GM23338 (cell line): ENCODE measurements around the gene NME5. TPM values are rescaled to one million over a fixed set of nuclear protein-coding genes. Genes with fewer than 3 reads are reported as not detected.

Experiments
- ATAC-seq: fragments of 200-7000 bp; cut with Tn5 transposase; 3 replicates; pipeline ENCODE4 v1.9.1; 2020
- DNase-seq: peaks from one replicate; pipeline ENCODE4 v3.0.0-alpha.2; 2015; ENCODE audit warnings: low spot score
- H2AFZ ChIP-seq: fragments of 200-600 bp; sonication (generic); 2 replicates; pipeline ENCODE4 v1.8.0; 2016; ENCODE audit warnings: antibody characterized with exemption, mild to moderate bottlenecking, moderate library complexity
- H3F3A ChIP-seq: fragments of 200-600 bp; sonication (generic); replicated peaks from 2 replicates; pipeline ENCODE4 v1.8.0; 2017; ENCODE audit warnings: antibody characterized with exemption, mixed run types, low read depth
- H3K27ac ChIP-seq: fragments of 200-600 bp; sonication (generic); 2 replicates; pipeline ENCODE4 v1.6.1; 2016; ENCODE audit warnings: low read depth
- H3K27me3 ChIP-seq: fragments of 200-600 bp; sonication (generic); 2 replicates; pipeline ENCODE4 v1.8.0; 2016; ENCODE audit warnings: mild to moderate bottlenecking, mixed run types, moderate library complexity; ENCODE audit not compliant: insufficient read depth
- H3K36me3 ChIP-seq: fragments of 200-600 bp; sonication (generic); 2 replicates; pipeline ENCODE4 v1.8.0; 2016; ENCODE audit warnings: mild to moderate bottlenecking; ENCODE audit not compliant: insufficient read depth
- H3K4me1 ChIP-seq: fragments of 200-600 bp; sonication (generic); 2 replicates; pipeline ENCODE4 v1.8.0; 2016; ENCODE audit warnings: mild to moderate bottlenecking, moderate library complexity; ENCODE audit not compliant: insufficient read depth
- H3K4me2 ChIP-seq: fragments of 200-600 bp; sonication (generic); 2 replicates; pipeline ENCODE4 v1.7.1; 2017; ENCODE audit warnings: mixed run types
- H3K4me3 ChIP-seq: fragments of 200-600 bp; sonication (generic); 2 replicates; pipeline ENCODE4 v1.6.1; 2016; ENCODE audit warnings: mixed run types
- H3K79me2 ChIP-seq: fragments of 200-600 bp; sonication (generic); replicated peaks from 2 replicates; pipeline ENCODE4 v1.8.0; 2017; ENCODE audit warnings: mild to moderate bottlenecking; ENCODE audit not compliant: insufficient read depth
- H3K9me2 ChIP-seq: fragments of 200-600 bp; sonication (generic); 2 replicates; pipeline ENCODE4 v1.8.0; 2017; ENCODE audit not compliant: insufficient read depth
- H4K20me1 ChIP-seq: fragments of 200-600 bp; sonication (generic); replicated peaks from 2 replicates; pipeline ENCODE4 v1.8.0; 2017; ENCODE audit warnings: mild to moderate bottlenecking; ENCODE audit not compliant: insufficient read depth
- H3K27ac Mint-ChIP-seq: 2 replicates; pipeline ENCODE4 v1.8.0; 2020; ENCODE audit warnings: inconsistent platforms, mild to moderate bottlenecking, moderate library complexity, mixed read lengths
- H3K27me3 Mint-ChIP-seq: 3 replicates; pipeline ENCODE4 v1.8.0; 2022; ENCODE audit warnings: low read depth, mild to moderate bottlenecking, moderate library complexity, mixed read lengths, inconsistent platforms; ENCODE audit not compliant: insufficient read depth, poor library complexity
- H3K36me3 Mint-ChIP-seq: 3 replicates; pipeline ENCODE4 v1.8.0; 2021; ENCODE audit warnings: low read depth, mild to moderate bottlenecking, inconsistent platforms, moderate library complexity, mixed read lengths
- H3K4me1 Mint-ChIP-seq: 3 replicates; pipeline ENCODE4 v1.8.0; 2020; ENCODE audit warnings: mild to moderate bottlenecking, inconsistent platforms, mixed read lengths
- H3K4me3 Mint-ChIP-seq: 3 replicates; pipeline ENCODE4 v1.8.0; 2021; ENCODE audit warnings: moderate library complexity, mild to moderate bottlenecking, inconsistent platforms, mixed read lengths
- H3K9me3 Mint-ChIP-seq: 3 replicates; pipeline ENCODE4 v1.8.0; 2020; ENCODE audit warnings: moderate library complexity, mild to moderate bottlenecking, inconsistent platforms, mixed read lengths
- CREB1 ChIP-seq: fragments of 250-450 bp; sonication (Bioruptor Pico); IDR thresholded peaks from 2 replicates; pipeline ENCODE4 v1.5.0; 2020; ENCODE audit warnings: low read depth, mild to moderate bottlenecking, moderate library complexity
- EZH2 ChIP-seq: fragments of 200-600 bp; sonication (generic); IDR thresholded peaks from one replicate; pipeline ENCODE4 v1.8.0; 2017; ENCODE audit warnings: antibody characterized with exemption, mild to moderate bottlenecking, low read depth; ENCODE audit not compliant: unreplicated experiment
- EZH2phosphoT487 ChIP-seq: fragments of 200-600 bp; sonication (generic); IDR thresholded peaks from one replicate; pipeline ENCODE4 v1.8.1; 2018; ENCODE audit warnings: antibody characterized with exemption; ENCODE audit not compliant: unreplicated experiment
- JUNB ChIP-seq: IDR thresholded peaks from one replicate; pipeline ENCODE4 v1.6.1; 2016; ENCODE audit warnings: antibody characterized with exemption; ENCODE audit not compliant: unreplicated experiment
- NANOG ChIP-seq: IDR thresholded peaks from 2 replicates; pipeline ENCODE4 v1.6.1; 2016; ENCODE audit warnings: antibody characterized with exemption, borderline replicate concordance
- POLR2AphosphoS5 ChIP-seq: IDR thresholded peaks from 2 replicates; pipeline ENCODE4 v1.6.1; 2016; ENCODE audit warnings: antibody characterized with exemption, low read depth
- STAT1 ChIP-seq: IDR thresholded peaks from one replicate; pipeline ENCODE4 v1.6.1; 2016; ENCODE audit warnings: antibody characterized with exemption; ENCODE audit not compliant: unreplicated experiment
- ZNF114 ChIP-seq: fragments of 250-450 bp; sonication (Bioruptor Pico); IDR thresholded peaks from 2 replicates; pipeline ENCODE4 v1.5.0; 2020; ENCODE audit warnings: mild to moderate bottlenecking, moderate library complexity
- ZNF331 ChIP-seq: fragments of 250-450 bp; sonication (Bioruptor Pico); IDR thresholded peaks from 2 replicates; pipeline ENCODE4 v1.5.0; 2020; ENCODE audit warnings: low read depth, mild to moderate bottlenecking, moderate library complexity
- polyA plus RNA-seq: library from polyadenylated mRNA; unstranded; fragments of >200 nt; fragmentation: Nextera tagmentation; extraction: Ambion mirVana; gene quantifications from 2 replicates; pipeline ENCODE4 v1.2.1, GENCODE V29; 2016
- total RNA-seq: library from RNA; depleted of rRNA; stranded (reverse); fragments of >200 nt; shearing (Covaris generic); gene quantifications from 2 replicates; pipeline ENCODE4 v1.2.3, GENCODE V29; 2014
- TF ChIP-seq, protein P1 (sequence below): IDR thresholded peaks from 2 replicates; pipeline ENCODE4 v1.6.1; 2016; ENCODE audit warnings: antibody characterized with exemption
- TF ChIP-seq, protein P2 (sequence below): fragments of 250-450 bp; sonication (Bioruptor Pico); IDR thresholded peaks from 2 replicates; pipeline ENCODE4 v1.5.0; 2020; ENCODE audit warnings: mild to moderate bottlenecking, moderate library complexity
- TF ChIP-seq, protein P3 (sequence below): IDR thresholded peaks from one replicate; pipeline ENCODE4 v1.6.1; 2018; ENCODE audit warnings: antibody characterized with exemption; ENCODE audit not compliant: unreplicated experiment
- TF ChIP-seq, protein P4 (sequence below), 2 experiments: fragments of 200-600 bp in 1 of 2; sonication (generic) in 1 of 2; conservative IDR thresholded peaks; 2 replicates each; pipeline versions ENCODE4 v1.5.1 to v1.6.1; 2016 to 2017; ENCODE audit warnings: antibody characterized with exemption in 2 of 2, low read depth in 2 of 2, mild to moderate bottlenecking in 2 of 2, moderate library complexity in 1 of 2

The NME5 gene
- total and polyA plus RNA-seq, 2 experiments from 2014 or later, result 0.45 TPM; not detected in 1

DNA sequence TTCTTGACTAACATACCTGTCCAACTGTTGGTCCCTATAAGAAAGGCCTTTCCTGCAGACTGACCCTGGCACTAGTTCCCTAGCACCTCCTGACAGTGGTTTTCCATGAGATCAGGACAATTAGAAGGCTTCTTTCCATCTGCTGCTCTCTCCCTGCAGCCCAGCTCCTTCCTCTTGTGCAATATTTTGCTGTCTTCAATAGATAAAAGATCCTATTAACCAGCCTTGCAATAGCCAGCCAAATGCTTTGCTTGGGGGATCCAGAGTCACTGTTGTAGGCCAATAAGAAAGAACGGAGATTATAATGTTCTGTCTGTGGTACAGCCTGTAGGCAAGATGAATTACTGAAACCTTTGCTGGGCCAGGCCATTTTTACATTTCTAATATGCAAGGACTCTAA, 18.4 kb upstream of the NME5 start:
- Histone ChIP-seq H3K4me1 (no peaks in the 10 kb centered on the region), H3K4me3 (no peak overlapping the region), H3K79me2 (no peaks in the 10 kb centered on the region), H3F3A (no peaks in the 10 kb centered on the region), H3K9me2 (no peaks in the 10 kb centered on the region), H3K27ac (no peak overlapping the region), H3K36me3 (peaks cover 55% of the 10 kb centered on the region), H3K4me2 (no peak overlapping the region), H4K20me1 (peaks cover 6% of the 10 kb centered on the region), H3K27me3 (no peaks in the 10 kb centered on the region), H2AFZ (no peak overlapping the region)
- no peaks in the 10 kb centered on the region for H3K4me1 Mint-ChIP-seq
- no peaks in the 10 kb centered on the region for H3K9me3 Mint-ChIP-seq
- TF ChIP-seq, protein P1, sequence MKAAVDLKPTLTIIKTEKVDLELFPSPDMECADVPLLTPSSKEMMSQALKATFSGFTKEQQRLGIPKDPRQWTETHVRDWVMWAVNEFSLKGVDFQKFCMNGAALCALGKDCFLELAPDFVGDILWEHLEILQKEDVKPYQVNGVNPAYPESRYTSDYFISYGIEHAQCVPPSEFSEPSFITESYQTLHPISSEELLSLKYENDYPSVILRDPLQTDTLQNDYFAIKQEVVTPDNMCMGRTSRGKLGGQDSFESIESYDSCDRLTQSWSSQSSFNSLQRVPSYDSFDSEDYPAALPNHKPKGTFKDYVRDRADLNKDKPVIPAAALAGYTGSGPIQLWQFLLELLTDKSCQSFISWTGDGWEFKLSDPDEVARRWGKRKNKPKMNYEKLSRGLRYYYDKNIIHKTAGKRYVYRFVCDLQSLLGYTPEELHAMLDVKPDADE, result no peak
- no peak for TF ChIP-seq POLR2AphosphoS5
- TF ChIP-seq, protein P2, sequence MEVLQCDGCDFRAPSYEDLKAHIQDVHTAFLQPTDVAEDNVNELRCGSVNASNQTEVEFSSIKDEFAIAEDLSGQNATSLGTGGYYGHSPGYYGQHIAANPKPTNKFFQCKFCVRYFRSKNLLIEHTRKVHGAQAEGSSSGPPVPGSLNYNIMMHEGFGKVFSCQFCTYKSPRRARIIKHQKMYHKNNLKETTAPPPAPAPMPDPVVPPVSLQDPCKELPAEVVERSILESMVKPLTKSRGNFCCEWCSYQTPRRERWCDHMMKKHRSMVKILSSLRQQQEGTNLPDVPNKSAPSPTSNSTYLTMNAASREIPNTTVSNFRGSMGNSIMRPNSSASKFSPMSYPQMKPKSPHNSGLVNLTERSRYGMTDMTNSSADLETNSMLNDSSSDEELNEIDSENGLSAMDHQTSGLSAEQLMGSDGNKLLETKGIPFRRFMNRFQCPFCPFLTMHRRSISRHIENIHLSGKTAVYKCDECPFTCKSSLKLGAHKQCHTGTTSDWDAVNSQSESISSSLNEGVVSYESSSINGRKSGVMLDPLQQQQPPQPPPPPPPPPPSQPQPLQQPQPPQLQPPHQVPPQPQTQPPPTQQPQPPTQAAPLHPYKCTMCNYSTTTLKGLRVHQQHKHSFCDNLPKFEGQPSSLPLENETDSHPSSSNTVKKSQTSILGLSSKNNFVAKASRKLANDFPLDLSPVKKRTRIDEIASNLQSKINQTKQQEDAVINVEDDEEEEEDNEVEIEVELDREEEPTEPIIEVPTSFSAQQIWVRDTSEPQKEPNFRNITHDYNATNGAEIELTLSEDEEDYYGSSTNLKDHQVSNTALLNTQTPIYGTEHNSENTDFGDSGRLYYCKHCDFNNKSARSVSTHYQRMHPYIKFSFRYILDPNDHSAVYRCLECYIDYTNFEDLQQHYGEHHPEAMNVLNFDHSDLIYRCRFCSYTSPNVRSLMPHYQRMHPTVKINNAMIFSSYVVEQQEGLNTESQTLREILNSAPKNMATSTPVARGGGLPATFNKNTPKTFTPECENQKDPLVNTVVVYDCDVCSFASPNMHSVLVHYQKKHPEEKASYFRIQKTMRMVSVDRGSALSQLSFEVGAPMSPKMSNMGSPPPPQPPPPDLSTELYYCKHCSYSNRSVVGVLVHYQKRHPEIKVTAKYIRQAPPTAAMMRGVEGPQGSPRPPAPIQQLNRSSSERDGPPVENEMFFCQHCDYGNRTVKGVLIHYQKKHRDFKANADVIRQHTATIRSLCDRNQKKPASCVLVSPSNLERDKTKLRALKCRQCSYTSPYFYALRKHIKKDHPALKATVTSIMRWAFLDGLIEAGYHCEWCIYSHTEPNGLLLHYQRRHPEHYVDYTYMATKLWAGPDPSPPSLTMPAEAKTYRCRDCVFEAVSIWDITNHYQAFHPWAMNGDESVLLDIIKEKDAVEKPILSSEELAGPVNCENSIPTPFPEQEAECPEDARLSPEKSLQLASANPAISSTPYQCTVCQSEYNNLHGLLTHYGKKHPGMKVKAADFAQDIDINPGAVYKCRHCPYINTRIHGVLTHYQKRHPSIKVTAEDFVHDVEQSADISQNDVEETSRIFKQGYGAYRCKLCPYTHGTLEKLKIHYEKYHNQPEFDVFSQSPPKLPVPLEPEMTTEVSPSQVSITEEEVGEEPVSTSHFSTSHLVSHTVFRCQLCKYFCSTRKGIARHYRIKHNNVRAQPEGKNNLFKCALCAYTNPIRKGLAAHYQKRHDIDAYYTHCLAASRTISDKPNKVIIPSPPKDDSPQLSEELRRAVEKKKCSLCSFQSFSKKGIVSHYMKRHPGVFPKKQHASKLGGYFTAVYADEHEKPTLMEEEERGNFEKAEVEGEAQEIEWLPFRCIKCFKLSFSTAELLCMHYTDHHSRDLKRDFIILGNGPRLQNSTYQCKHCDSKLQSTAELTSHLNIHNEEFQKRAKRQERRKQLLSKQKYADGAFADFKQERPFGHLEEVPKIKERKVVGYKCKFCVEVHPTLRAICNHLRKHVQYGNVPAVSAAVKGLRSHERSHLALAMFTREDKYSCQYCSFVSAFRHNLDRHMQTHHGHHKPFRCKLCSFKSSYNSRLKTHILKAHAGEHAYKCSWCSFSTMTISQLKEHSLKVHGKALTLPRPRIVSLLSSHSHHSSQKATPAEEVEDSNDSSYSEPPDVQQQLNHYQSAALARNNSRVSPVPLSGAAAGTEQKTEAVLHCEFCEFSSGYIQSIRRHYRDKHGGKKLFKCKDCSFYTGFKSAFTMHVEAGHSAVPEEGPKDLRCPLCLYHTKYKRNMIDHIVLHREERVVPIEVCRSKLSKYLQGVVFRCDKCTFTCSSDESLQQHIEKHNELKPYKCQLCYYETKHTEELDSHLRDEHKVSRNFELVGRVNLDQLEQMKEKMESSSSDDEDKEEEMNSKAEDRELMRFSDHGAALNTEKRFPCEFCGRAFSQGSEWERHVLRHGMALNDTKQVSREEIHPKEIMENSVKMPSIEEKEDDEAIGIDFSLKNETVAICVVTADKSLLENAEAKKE, result no peak
- no peak for TF ChIP-seq ZNF114 (CRISPR knock-in tag)
- TF ChIP-seq STAT1, result no peak
- TF ChIP-seq CREB1 (CRISPR knock-in tag), result no peak
- no peak for TF ChIP-seq NANOG
- TF ChIP-seq EZH2phosphoT487, result no peak
- TF ChIP-seq EZH2, result no peak
- TF ChIP-seq, protein P3, sequence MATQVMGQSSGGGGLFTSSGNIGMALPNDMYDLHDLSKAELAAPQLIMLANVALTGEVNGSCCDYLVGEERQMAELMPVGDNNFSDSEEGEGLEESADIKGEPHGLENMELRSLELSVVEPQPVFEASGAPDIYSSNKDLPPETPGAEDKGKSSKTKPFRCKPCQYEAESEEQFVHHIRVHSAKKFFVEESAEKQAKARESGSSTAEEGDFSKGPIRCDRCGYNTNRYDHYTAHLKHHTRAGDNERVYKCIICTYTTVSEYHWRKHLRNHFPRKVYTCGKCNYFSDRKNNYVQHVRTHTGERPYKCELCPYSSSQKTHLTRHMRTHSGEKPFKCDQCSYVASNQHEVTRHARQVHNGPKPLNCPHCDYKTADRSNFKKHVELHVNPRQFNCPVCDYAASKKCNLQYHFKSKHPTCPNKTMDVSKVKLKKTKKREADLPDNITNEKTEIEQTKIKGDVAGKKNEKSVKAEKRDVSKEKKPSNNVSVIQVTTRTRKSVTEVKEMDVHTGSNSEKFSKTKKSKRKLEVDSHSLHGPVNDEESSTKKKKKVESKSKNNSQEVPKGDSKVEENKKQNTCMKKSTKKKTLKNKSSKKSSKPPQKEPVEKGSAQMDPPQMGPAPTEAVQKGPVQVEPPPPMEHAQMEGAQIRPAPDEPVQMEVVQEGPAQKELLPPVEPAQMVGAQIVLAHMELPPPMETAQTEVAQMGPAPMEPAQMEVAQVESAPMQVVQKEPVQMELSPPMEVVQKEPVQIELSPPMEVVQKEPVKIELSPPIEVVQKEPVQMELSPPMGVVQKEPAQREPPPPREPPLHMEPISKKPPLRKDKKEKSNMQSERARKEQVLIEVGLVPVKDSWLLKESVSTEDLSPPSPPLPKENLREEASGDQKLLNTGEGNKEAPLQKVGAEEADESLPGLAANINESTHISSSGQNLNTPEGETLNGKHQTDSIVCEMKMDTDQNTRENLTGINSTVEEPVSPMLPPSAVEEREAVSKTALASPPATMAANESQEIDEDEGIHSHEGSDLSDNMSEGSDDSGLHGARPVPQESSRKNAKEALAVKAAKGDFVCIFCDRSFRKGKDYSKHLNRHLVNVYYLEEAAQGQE, result no peak
- no peak for TF ChIP-seq JUNB
- TF ChIP-seq ZNF331 (CRISPR knock-in tag), result no peak
- TF ChIP-seq, protein P4, sequence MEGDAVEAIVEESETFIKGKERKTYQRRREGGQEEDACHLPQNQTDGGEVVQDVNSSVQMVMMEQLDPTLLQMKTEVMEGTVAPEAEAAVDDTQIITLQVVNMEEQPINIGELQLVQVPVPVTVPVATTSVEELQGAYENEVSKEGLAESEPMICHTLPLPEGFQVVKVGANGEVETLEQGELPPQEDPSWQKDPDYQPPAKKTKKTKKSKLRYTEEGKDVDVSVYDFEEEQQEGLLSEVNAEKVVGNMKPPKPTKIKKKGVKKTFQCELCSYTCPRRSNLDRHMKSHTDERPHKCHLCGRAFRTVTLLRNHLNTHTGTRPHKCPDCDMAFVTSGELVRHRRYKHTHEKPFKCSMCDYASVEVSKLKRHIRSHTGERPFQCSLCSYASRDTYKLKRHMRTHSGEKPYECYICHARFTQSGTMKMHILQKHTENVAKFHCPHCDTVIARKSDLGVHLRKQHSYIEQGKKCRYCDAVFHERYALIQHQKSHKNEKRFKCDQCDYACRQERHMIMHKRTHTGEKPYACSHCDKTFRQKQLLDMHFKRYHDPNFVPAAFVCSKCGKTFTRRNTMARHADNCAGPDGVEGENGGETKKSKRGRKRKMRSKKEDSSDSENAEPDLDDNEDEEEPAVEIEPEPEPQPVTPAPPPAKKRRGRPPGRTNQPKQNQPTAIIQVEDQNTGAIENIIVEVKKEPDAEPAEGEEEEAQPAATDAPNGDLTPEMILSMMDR (conservative IDR thresholded peaks at IDR 0.05; ENCODE audit: low read depth in 2 of 2), result no peak
- ATAC-seq (no peak), DNase-seq (no peak)
- H3K27ac Mint-ChIP-seq, result no peak overlapping the region
- peaks cover 3% of the 10 kb centered on the region for H3K27me3 Mint-ChIP-seq
- H3K36me3 Mint-ChIP-seq, result peaks cover 61% of the 10 kb centered on the region
- H3K4me3 Mint-ChIP-seq, result no peak overlapping the region
